ENCODE results near the gene GMPPA. TPM values are rescaled to one million over a fixed set of nuclear protein-coding genes. Genes with fewer than 3 reads are reported as not detected.

GMPPA gene
- total and polyA plus RNA-seq, 9 donors, result 14.2 to 35.7 (median 23.7) TPM

GRCh38 chr2:219467736-219468075 is 31.0 kb upstream of the GMPPA start:
- TF ChIP-seq, protein P1, sequence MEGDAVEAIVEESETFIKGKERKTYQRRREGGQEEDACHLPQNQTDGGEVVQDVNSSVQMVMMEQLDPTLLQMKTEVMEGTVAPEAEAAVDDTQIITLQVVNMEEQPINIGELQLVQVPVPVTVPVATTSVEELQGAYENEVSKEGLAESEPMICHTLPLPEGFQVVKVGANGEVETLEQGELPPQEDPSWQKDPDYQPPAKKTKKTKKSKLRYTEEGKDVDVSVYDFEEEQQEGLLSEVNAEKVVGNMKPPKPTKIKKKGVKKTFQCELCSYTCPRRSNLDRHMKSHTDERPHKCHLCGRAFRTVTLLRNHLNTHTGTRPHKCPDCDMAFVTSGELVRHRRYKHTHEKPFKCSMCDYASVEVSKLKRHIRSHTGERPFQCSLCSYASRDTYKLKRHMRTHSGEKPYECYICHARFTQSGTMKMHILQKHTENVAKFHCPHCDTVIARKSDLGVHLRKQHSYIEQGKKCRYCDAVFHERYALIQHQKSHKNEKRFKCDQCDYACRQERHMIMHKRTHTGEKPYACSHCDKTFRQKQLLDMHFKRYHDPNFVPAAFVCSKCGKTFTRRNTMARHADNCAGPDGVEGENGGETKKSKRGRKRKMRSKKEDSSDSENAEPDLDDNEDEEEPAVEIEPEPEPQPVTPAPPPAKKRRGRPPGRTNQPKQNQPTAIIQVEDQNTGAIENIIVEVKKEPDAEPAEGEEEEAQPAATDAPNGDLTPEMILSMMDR (IDR thresholded peaks at IDR 0.05), result no peak
- TF ChIP-seq EP300 (IDR thresholded peaks at IDR 0.05), result no peak
- TF ChIP-seq POLR2A (IDR thresholded peaks at IDR 0.05), result no peak
- H3K27ac ChIP-seq, result no peak overlapping the region

GRCh38 chr2:219468410-219469185 is 30.1 kb upstream of the GMPPA start:
- Histone ChIP-seq H3K4me3 (no peak overlapping the region), H3K36me3 (no peaks in the 10 kb centered on the region), H3K9me3 (no peaks in the 10 kb centered on the region), H3K27me3 (no peaks in the 10 kb centered on the region), H3K4me1 (ENCODE audit: insufficient read depth) (no peaks in the 10 kb centered on the region), H3K27ac (no peak overlapping the region)
- TF ChIP-seq POLR2A (IDR thresholded peaks at IDR 0.05), result no peak
- TF ChIP-seq EP300 (IDR thresholded peaks at IDR 0.05), result no peak
- TF ChIP-seq, protein P1 (IDR thresholded peaks at IDR 0.05), result no peak
- intact Hi-C loops (cut with DNase I), result no loop called here
- 92 to 94% (median 94%) methylated on average over 23 of the region's 23 CpGs for WGBS, 3 donors
- DNase-seq, result no peak

More at GRCh38 chr2:219467736-219468075, 31.0 kb upstream of the GMPPA start:
- intact Hi-C loops (cut with DNase I), result no loop called here
- H3K4me3 ChIP-seq, result no peak overlapping the region
- no peak for DNase-seq
- no peaks in the 10 kb centered on the region for H3K4me1 ChIP-seq (ENCODE audit: insufficient read depth)
- H3K27me3 ChIP-seq, result no peaks in the 10 kb centered on the region
- H3K36me3 ChIP-seq, result no peaks in the 10 kb centered on the region
- no peaks in the 10 kb centered on the region for H3K9me3 ChIP-seq
- 90 to 93% (median 92%) methylated on average over 2 of the region's 2 CpGs for WGBS, 3 donors

DNA sequence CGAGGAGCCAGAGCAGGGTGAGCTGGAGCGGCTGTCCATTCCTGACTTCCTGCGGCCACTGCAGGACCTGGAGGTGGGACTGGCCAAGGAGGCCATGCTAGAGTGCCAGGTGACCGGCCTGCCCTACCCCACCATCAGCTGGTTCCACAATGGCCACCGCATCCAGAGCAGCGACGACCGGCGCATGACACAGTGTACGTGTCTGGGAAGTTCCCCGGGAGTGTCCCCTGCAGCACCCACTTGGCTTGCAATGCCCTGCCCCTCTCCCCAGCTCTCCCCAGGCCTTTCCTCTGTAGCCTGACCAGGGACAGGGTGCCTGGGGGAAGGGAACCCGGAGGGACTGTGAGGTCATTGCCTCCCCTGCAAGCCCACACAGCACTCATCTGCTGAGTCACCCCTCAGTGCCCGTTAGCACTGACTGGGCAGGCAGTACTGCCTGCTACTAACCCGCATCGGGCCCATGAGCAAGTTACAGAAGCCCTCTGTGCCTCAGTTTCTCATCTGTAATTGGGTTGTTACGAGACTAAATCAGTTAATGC is 29.4 kb upstream of the GMPPA start:
- TF ChIP-seq POLR2A (IDR thresholded peaks at IDR 0.05) (no peak), EP300 (IDR thresholded peaks at IDR 0.05) (no peak)
- TF ChIP-seq, protein P1 (IDR thresholded peaks at IDR 0.05), result no peak
- Histone ChIP-seq H3K27me3 (no peaks in the 10 kb centered on the region), H3K9me3 (no peaks in the 10 kb centered on the region), H3K4me1 (ENCODE audit: insufficient read depth) (no peaks in the 10 kb centered on the region), H3K27ac (no peak overlapping the region), H3K36me3 (no peaks in the 10 kb centered on the region), H3K4me3 (no peak overlapping the region)
- intact Hi-C loops (cut with DNase I), result no loop called here
- WGBS, 3 donors, result 90% methylated on average over 16 of the region's 16 CpGs
- no peak for DNase-seq

- H3K9me3 ChIP-seq, result no peaks in the 10 kb centered on the region
- H3K27me3 ChIP-seq, result no peaks in the 10 kb centered on the region
- 67 to 70% (median 67%) methylated on average over 4 of the region's 4 CpGs for WGBS, 3 donors
- H3K4me3 ChIP-seq, result no peak overlapping the region
- no peak overlapping the region for H3K27ac ChIP-seq
- no peaks in the 10 kb centered on the region for H3K4me1 ChIP-seq (ENCODE audit: insufficient read depth)
- TF ChIP-seq EP300 (IDR thresholded peaks at IDR 0.05) (no peak), POLR2A (IDR thresholded peaks at IDR 0.05) (no peak)
- TF ChIP-seq, protein P1 (IDR thresholded peaks at IDR 0.05), result no peak
- intact Hi-C loops (cut with DNase I), result loop anchor here in 3 of 4 donors (5.0 to 10.0 kb wide), 3 partner anchors 52 to 64 kb away; no protein-coding TSS in a partner anchor
- no peaks in the 10 kb centered on the region for H3K36me3 ChIP-seq
- no peak for DNase-seq
These were observed 28.3 kb upstream of the GMPPA start for GRCh38 chr2:219470429-219470828.
